Hepatic stellate cell (primary cell): ENCODE results near the gene CCDC201.
"Not testable (repeated sequence)": the region's sequence is repeated elsewhere in the genome, so short reads cannot be mapped to it uniquely, and the experiment has no call there.

Experiments
- DNase-seq: peaks from one replicate; pipeline ENCODE4 v3.0.0; 2011; ENCODE audit warnings: low spot score

Gene CCDC201

DNA sequence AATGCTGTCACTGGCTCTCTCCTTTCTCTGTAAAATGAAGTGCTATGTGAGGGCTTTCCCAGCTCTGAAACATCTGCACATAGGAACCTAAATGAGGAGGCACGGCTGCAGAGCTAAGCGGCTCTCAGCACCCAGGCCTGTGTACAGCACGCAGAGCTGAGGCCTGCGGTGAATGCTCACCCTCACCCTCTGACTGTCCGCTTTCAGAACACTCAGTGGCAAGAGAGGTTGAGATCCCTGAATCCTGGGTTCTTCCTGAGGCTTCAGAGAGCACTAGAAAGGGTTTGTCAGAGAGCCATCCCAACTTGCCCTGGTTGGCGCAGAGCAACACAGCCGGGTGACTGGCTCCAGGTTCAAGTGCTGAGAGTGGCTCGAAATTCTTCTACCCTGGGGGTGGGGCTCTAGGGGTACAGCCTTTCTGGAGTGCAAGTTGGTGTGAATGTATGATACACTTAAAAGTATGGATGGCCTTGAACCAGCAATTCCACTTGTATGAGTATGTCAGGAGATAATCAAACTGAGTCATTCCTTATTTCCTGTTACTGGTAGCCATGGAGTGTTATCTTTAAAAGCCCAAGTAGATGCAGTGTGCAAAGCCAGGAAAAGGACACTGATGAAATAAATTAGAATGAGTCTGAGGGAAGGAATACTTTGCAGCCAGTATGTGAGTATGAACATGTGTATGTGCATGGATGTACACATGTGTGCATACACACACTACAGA lies 1.7 kb upstream of the CCDC201 start:
- DNase-seq = peak; percentile 77

GRCh38 chr7:45873355-45873754 lies 473 bp upstream of the CCDC201 start:
- no peak for DNase-seq

- DNase-seq = no peak
Measured at GRCh38 chr7:45872116-45873034, 507 bp downstream of the CCDC201 start.

DNA sequence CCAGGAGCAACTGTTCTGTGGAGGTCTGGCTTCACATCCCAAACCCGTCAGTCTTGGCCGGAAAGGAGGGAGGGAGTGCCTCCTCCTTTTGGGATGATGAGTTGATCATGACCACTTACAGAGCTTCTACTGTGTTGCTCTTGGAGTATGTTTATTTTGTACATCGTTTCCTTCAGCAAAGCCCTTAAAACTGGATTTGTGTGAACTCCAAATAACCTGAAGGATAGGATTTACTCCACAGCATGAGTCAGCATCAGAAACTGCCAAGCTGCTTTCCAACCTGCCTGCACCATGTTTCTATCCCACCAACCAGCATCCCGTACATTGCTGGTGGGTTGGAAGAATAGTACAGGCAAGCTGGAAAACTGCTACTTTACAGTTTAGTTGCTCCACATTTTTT lies 3.5 kb downstream of the CCDC201 start:
- no peak for DNase-seq

GRCh38 chr7:45867471-45867870 lies 5.4 kb downstream of the CCDC201 start:
- DNase-seq = no peak

DNA sequence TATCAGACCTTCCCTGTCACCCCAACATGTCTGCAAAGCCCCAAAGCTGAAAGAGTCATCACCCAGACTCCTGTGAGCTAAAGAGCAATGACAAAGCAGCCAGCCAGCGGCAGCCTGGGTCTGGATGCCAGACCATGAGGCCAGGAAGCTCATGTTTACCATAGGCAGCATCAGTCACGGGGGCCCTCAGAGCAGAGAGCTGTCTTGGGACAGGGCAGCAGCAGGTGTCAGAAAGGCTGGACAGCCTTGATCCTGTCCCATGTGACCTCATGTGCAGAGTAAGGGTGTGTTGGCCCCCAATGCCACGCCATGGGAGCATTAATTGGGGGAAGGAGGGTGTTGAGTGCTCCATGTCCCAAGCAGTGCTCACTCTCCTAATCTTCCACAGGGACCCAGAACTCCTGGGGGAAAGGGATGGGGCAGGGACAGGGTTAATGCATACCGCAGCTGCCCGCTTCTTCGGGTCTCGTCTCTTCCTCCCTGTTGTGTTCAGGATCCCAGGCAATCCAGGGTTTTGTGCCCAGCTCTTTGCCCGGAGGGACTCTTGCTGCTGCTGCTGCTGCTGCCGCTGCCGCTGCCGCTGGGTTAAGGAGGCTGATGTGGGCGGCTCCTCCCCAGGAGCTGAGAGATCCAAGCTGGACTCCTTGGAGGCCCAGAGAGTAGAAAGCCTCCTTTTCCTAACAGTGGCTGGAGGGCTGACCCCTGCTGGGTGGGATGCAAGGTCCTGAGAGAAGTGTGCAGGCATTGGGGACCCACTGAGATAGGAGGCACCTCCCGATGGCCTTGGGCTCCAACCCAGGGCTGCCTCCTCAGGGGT lies 7.1 kb downstream of the CCDC201 start:
- DNase-seq = no peak

DNA sequence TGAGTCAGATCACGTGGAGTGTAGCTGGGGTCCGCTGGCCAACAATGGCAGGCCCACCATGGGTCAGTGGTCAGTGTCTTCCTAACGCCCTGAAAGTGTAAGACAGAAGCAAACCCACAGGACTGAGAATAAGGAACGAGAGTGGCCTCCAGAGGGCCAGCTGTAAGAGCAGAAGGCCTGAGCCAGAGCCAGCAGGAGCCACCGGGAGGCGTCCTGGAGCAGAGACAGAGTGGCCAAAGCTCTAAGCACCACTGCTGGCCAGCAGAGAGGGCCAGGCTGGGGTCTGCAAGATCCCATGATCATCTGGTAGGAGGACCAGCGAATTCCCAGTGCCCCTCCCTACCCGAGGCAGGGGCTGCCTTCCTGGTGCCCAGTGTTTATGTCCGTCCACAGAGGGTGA lies 9.2 kb downstream of the CCDC201 start:
- no peak for DNase-seq

GRCh38 chr7:45856888-45857287 lies 16.0 kb downstream of the CCDC201 start:
- not testable (repeated sequence) for DNase-seq

- DNase-seq = not testable (repeated sequence)
Measured at GRCh38 chr7:45855680-45856079, 17.2 kb downstream of the CCDC201 start.

DNA sequence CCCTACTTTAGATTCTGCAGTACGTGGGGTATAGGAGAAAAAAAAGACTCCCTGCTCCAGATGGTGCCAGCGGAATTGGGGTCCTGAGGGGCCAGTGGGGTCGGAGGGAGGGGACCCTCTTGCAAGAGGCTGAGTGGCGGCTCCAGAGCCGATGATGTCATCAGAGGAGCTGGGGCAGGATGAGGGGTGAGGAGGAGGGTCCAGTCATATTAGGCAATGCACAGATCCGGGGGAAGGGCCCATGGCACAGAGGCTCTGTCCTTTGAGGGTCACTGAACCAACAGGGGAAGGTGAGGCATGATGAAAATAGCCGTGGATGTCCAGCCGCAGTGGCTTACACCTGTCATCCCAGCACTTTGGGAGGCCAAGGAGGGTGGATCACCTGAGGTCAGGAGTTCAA lies 19.4 kb downstream of the CCDC201 start:
- DNase-seq = not testable (repeated sequence)

DNA sequence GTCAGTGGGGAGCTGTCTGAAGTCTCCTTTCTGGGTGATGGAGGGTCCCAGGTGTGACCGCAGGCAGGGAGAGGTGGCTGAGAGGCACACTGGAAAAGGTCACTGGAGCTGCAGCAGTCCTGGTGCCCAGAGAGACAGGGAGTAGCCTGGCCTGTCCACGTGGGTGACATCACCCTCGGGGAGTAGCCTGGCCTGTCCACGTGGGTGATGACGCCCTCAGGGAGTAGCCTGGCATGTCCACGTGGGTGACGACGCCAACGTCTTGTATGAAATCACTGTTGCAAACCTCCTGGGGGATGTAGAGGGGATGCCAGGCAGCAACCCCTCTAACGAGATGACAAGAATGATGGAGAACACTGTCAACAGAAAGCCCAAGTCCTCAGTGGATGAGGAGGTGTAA lies 19.9 kb downstream of the CCDC201 start:
- DNase-seq = not testable (repeated sequence)

DNA sequence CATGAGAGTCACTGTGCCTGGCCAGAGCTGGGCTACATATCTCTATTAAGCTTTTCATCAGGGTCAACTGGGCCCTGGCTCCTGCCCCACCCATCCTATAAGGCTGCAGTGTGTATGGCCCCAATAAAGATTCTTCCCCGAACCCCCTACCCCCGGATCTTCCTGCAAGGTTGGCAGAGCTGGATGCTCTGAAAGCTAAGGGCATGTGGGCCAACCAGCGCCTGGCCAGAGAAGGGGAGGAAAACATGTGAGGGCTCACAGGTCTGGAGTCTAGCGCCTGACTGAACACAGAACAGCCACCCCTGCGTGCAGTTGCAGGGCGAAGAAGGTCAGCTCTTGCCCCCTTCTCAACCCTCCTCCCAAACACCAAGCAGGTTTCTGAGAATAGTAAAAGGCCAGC lies 24.1 kb downstream of the CCDC201 start:
- DNase-seq = not testable (repeated sequence)

- not testable (repeated sequence) for DNase-seq
Measured at GRCh38 chr7:45846536-45846935, 26.3 kb downstream of the CCDC201 start.

DNA sequence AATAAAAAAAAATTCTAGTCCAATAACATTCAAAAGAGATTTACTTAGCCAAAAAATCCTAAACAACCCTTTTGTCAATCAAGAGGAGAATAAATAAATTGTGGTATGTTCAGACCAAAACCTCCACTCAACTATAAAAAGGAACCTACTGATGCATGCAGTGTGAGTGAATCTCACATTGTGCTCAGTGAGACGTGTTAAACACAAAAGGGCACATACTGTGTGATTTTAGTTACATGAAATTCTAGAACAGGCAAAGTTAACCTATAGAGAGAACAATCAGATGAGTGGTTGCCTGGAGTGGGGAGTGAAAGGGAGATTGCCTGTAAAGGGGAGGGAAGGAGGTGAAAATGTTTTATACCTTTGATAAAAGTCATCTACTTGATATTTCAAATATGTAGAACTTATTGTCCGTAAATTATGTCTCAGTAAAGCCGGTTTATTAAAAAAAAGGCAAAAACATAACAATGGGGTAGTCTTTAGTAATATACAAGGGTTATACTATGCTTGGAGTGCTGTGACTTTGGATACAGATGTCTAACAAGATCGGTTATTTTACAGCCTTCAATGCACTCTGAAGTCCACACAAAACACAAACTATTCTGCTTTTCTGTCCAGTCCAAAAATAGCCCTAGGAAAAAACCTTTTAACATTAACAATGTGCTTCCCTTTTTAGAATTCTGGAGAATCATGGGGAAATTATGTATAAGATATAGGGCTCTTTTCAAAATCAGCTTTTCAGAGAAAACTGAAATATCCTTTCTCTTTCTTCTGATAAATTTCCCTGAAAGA lies 30.8 kb downstream of the CCDC201 start:
- DNase-seq = not testable (repeated sequence)

DNA sequence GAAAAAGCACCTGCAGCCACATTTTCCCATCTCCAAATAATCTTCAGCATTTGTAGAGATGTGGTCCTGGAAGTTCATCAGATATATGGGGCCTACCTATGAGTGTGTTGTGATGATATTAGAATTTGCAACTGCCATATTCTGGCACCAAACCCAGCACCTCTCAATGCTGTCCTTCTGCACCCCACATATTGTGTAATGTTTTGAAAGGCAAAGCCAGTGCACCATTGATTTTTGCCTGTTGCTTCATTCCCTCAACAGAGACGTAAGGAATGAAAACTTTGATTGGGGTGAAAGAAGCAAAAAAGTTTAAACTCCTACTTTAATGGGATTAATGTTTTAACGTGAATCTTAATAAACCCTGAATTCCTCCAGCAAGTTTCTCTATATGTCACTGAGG lies 34.0 kb downstream of the CCDC201 start:
- DNase-seq = not testable (repeated sequence)

DNA sequence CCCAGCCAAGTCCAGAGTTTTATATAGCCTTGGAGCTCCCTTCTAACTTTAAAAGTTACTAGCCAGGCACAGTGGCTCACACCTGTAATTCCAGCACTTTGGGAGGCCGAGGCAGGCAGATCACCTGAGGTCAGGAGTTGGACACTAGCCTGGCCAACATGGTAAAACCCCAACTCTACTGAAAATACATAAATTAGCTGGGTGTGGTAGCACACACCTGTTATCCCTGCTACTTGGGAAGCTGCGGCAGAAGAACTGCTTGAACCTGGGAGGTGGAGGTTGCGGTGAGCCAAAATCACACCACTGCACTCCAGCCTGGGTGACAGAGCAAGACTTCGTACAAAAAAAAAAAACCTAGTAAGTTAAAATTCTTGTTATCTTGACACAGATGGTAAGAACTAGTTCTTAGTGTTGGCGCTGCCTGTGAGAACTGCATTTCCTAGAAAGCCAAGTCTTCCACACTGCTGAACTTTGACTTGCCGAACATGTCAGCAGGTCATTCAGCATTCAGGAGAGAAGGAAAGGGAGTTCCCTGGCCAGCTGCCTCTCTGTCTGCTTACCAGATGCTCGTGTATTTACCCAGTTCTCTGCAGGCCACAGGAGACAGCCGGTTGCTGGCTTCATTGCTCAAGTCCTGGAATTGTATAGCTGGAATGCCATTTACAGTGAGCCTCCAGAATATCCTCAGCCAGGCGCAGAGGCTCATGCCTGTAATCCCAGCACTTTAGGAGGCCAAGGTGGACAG lies 40.3 kb downstream of the CCDC201 start:
- not testable (repeated sequence) for DNase-seq

DNA sequence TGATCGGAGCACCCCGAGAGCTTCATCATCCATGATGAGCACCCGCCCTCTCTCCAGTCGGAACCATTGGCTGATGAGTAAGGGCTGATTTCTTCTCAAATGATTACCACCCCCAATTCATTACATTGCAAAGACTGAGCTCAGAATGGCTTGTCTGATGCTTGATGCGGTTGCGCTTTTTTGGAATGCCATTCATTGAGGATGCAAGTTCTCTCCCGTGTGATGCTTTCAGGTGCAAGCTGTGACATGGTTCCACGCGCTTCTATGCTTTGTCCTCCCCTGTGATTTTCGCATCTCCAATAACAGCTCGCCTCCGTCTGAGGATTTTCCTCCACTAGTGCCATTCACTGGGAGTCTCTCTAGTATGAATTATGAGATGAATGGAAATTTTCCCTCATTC lies 43.0 kb downstream of the CCDC201 start:
- not testable (repeated sequence) for DNase-seq

DNA sequence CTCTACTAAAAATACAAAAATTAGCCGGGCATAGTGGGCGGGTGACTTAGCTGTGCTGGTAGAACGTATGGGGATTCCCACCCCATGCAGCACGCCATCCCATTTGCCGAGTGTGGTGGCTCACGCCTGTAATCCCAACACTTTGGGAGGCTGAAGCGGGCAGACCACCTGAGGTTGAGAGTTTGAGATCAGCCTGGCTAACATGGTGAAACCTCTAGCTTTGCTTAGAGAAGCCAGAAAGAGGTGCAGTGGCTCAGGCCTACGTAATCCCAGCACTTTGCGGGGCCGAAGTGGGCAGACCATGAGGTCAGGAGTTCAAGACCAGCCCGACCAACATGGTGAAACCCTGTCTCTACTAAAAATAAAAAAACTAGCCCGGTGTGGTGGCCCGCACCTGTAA lies 45.2 kb downstream of the CCDC201 start:
- not testable (repeated sequence) for DNase-seq

DNA sequence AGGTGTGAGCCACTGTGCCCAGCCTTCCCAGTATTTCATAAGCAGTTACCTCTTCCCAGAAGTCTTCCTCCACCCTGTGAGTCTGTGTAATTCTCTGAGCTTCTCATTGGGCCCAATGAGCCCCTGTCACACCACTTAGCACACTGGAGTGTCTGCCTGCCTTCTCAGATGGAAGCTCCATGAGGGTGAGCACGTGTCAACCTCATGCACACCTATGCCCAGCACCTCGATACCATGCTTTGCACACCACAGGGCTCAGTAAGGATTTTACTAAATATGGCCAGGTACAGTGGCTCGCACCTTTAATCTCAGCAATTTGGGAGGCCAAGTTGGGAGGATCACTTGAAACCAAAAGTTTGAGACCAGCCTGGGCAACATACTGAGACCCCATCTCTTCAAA lies 46.3 kb downstream of the CCDC201 start:
- not testable (repeated sequence) for DNase-seq

DNA sequence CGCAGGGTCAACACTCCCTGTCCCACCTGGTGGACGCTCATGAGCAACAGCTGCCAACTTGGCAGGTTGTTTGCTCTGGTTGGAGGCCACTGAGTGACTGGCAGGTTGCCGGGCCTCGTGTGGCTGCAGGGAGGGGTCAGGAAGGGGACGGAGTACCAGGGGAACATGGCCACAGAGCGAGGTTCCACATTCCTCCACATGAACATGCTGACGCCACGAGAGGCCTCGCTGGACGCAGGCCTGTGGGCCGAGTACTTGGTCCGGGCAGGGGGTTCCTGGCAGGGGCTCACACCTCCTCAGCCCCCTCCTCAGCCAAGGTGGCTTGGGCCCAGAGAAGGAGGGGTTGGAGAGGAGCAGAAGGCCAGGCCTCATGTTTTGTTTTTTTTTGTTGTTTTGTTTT lies 54.1 kb downstream of the CCDC201 start:
- not testable (repeated sequence) for DNase-seq

DNA sequence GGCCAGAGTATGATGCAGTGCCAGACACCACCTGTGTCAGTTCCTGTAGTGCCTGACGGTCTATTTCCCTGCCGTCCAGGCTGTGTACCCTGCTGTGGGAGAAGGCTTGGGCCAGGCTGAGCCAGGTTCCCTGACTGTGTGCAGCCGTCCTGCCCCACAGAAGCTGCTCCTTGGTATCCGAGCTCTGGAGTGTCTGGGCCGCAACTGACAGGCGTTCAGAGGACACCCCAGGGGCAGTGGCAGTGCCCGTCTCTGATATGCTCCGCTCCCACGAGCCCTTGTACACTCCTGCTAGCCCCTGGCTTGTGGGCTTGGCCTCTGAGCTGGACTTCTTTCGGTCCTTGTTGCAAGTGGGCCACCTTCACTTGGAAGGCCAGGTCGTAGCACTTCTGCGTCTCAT lies 55.0 kb downstream of the CCDC201 start:
- not testable (repeated sequence) for DNase-seq
